GM12892 (cell line): ENCODE measurements around the gene LHX8.

ENCODE experiments used
- POLR2A ChIP-seq: IDR thresholded peaks from 2 replicates; pipeline ENCODE4 v1.6.1; 2011; ENCODE audit warnings: low read depth, low read length, control low read depth
- POLR2AphosphoS5 ChIP-seq: IDR thresholded peaks from 2 replicates; pipeline ENCODE4 v1.6.1; 2011; ENCODE audit warnings: low read depth, low read length, control low read depth

- TF ChIP-seq POLR2AphosphoS5 = no peak
- TF ChIP-seq POLR2A = no peak
Observed at GRCh38 chr1:75129983-75130789, 4.0 kb upstream of the LHX8 start.
